ENCODE results near the gene CLCNKB.

Gene CLCNKB

GRCh38 chr1:16005597-16005996 is 38.0 kb upstream of the CLCNKB start:
- DNase-seq (ENCODE audit: low read depth), result no peak
- no peak for TF ChIP-seq CTCF (conservative IDR thresholded peaks at IDR 0.05; ENCODE audit: low read depth, low read length)
- no peak overlapping the region for H3K4me3 ChIP-seq (ENCODE audit: low read length)

- DNase-seq (ENCODE audit: low read depth), result no peak
- no peak for TF ChIP-seq CTCF (conservative IDR thresholded peaks at IDR 0.05; ENCODE audit: low read depth, low read length)
- H3K4me3 ChIP-seq (ENCODE audit: low read length), result no peak overlapping the region
These were observed 37.6 kb upstream of the CLCNKB start for GRCh38 chr1:16006010-16006409.

GRCh38 chr1:16006552-16007485 is 36.8 kb upstream of the CLCNKB start:
- H3K4me3 ChIP-seq (ENCODE audit: low read length), result no peak overlapping the region
- TF ChIP-seq CTCF (conservative IDR thresholded peaks at IDR 0.05; ENCODE audit: low read depth, low read length), result peak; percentile 11
- DNase-seq (ENCODE audit: low read depth), result no peak

- DNase-seq (ENCODE audit: low read depth), result no peak
- no peak overlapping the region for H3K4me3 ChIP-seq (ENCODE audit: low read length)
- no peak for TF ChIP-seq CTCF (conservative IDR thresholded peaks at IDR 0.05; ENCODE audit: low read depth, low read length)
These were observed 35.8 kb upstream of the CLCNKB start for GRCh38 chr1:16007671-16008341.

GRCh38 chr1:16009030-16009460 is 34.5 kb upstream of the CLCNKB start:
- DNase-seq (ENCODE audit: low read depth), result peak; percentile 15
- no peak overlapping the region for H3K4me3 ChIP-seq (ENCODE audit: low read length)
- peak; percentile 96 for TF ChIP-seq CTCF (conservative IDR thresholded peaks at IDR 0.05; ENCODE audit: low read depth, low read length)

GRCh38 chr1:16009678-16010077 is 33.9 kb upstream of the CLCNKB start:
- no peak for TF ChIP-seq CTCF (conservative IDR thresholded peaks at IDR 0.05; ENCODE audit: low read depth, low read length)
- DNase-seq (ENCODE audit: low read depth), result no peak
- H3K4me3 ChIP-seq (ENCODE audit: low read length), result no peak overlapping the region

Measured in retinal pigment epithelial cell (primary cell).